Sigmoid colon (tissue), 7 donors: ENCODE data around the gene HSDL1. TPM values are rescaled to one million over a fixed set of nuclear protein-coding genes. Genes with fewer than 3 reads are reported as not detected.

Experiments
- DNase-seq: peaks from one replicate; pipeline ENCODE4 v3.0.0-alpha.2; 2019
- H3K27ac ChIP-seq, 4 donors: fragments of 200-600 bp; sonication (generic); one replicate each; pipeline ENCODE4 v1.5.1; 2016 to 2019; ENCODE audit warnings: mild to moderate bottlenecking in 1 of 4
- H3K27me3 ChIP-seq, 3 donors: fragments of 200-600 bp; sonication (generic); one replicate each; pipeline ENCODE4 v1.5.1; 2019; ENCODE audit warnings: mild to moderate bottlenecking in 1 of 3
- H3K36me3 ChIP-seq, 4 donors: fragments of 200-600 bp; sonication (generic); one replicate each; pipeline ENCODE4 v1.5.1; 2016 to 2019
- H3K4me1 ChIP-seq, 4 donors: fragments of 200-600 bp; sonication (generic); one replicate each; pipeline ENCODE4 v1.5.1; 2017 to 2019
- H3K4me3 ChIP-seq, 4 donors: fragments of 200-600 bp; sonication (generic); one replicate each; pipeline ENCODE4 v1.5.1; 2017 to 2019; ENCODE audit warnings: mild to moderate bottlenecking in 2 of 4, moderate library complexity in 1 of 4
- H3K9me3 ChIP-seq, 4 donors: fragments of 200-600 bp in 3 of 4; sonication (generic) in 3 of 4; one replicate each; pipeline versions ENCODE4 v1.5.1 to v1.6.1; 2013 to 2019
- EP300 ChIP-seq, 4 donors: sonication (generic); formaldehyde crosslinking; IDR thresholded peaks; one replicate each; pipeline ENCODE4 v1.6.1; 2017; ENCODE audit warnings: antibody characterized with exemption in 4 of 4
- POLR2A ChIP-seq, 2 donors: fragments of 450-650 bp; IDR thresholded peaks; one replicate each; pipeline ENCODE4 v1.6.1; 2016; ENCODE audit warnings: antibody characterized with exemption in 2 of 2, mild to moderate bottlenecking in 2 of 2, moderate library complexity in 2 of 2
- POLR2AphosphoS5 ChIP-seq, 4 donors: sonication (generic); formaldehyde crosslinking; IDR thresholded peaks; one replicate each; pipeline ENCODE4 v1.6.1; 2017; ENCODE audit warnings: antibody characterized with exemption in 4 of 4
- WGBS, 2 donors: extraction: QIAGEN DNeasy Blood & Tissue Kit; methylation state at CpG; one replicate each; pipeline ENCODE4 v1.1.7; 2013; 5-methylcytosine and 5-hydroxymethylcytosine counted together
- intact Hi-C: fragments of 100-400 bp; cut with DNase I; formaldehyde crosslinking; loops from one replicate; pipeline ENCODE4 v1.15.1; 2023
- polyA plus RNA-seq, 3 donors: library from polyadenylated mRNA; stranded (reverse); fragments of 200-250 nt; gene quantifications; one replicate each; pipeline ENCODE4 v1.2.3, GENCODE V29; 2013
- total RNA-seq, 4 donors: library from RNA; depleted of rRNA; stranded (reverse); fragments of >200 nt; gene quantifications; one replicate each; pipeline ENCODE4 v1.1.0, GENCODE V29; 2016
- TF ChIP-seq, protein P1 (sequence below), 4 experiments: fragments of 450-650 bp in 3 of 4; fragments of 200-600 bp in 1 of 4; IDR thresholded peaks; one replicate each; pipeline ENCODE4 v1.5.1; 2016 to 2019; ENCODE audit warnings: antibody characterized with exemption in 4 of 4, mild to moderate bottlenecking in 3 of 4, moderate library complexity in 2 of 4
- donor health status: healthy with polysubstance abuse.
- donor health status: Bipolar disorder and iron deficiency.
- donor health status: healthy.

HSDL1 gene
- total and polyA plus RNA-seq, 7 donors, result 5.3 to 27.8 (median 11.4) TPM

DNA sequence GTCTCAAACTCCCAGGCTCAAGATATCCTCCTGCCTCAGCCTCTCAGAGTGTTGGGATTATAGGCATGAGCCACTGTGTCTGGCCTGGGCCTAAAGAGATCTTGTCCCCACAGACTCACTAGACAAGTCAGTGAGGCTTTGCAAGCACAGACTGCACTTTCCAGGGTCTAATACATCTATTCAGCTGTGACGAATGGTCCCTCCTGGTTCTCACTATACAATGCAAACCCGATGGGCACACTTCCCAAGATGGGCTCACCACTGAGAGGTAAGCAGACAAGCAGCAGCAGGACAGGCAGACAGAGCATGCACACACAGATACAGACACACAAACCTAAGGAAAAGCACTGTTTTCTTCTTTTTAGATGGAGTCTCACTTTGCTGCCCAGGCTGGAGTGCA is 37.1 kb downstream of the HSDL1 start:
- no peak for TF ChIP-seq POLR2A (IDR thresholded peaks at IDR 0.05)
- TF ChIP-seq, protein P1, sequence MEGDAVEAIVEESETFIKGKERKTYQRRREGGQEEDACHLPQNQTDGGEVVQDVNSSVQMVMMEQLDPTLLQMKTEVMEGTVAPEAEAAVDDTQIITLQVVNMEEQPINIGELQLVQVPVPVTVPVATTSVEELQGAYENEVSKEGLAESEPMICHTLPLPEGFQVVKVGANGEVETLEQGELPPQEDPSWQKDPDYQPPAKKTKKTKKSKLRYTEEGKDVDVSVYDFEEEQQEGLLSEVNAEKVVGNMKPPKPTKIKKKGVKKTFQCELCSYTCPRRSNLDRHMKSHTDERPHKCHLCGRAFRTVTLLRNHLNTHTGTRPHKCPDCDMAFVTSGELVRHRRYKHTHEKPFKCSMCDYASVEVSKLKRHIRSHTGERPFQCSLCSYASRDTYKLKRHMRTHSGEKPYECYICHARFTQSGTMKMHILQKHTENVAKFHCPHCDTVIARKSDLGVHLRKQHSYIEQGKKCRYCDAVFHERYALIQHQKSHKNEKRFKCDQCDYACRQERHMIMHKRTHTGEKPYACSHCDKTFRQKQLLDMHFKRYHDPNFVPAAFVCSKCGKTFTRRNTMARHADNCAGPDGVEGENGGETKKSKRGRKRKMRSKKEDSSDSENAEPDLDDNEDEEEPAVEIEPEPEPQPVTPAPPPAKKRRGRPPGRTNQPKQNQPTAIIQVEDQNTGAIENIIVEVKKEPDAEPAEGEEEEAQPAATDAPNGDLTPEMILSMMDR (IDR thresholded peaks at IDR 0.05), result no peak
- no peak for TF ChIP-seq EP300 (IDR thresholded peaks at IDR 0.05)
- no peak for TF ChIP-seq POLR2AphosphoS5 (IDR thresholded peaks at IDR 0.05)
- H3K4me1 ChIP-seq, result peaks cover 0 to 30% (median 10%) of the 10 kb centered on the region in 4 donors
- H3K27me3 ChIP-seq, result no peaks in the 10 kb centered on the region
- no peak for DNase-seq
- H3K36me3 ChIP-seq, result peaks cover 0 to 4% (median 0%) of the 10 kb centered on the region in 4 donors
- intact Hi-C loops, result no loop called here
- no peak overlapping the region for H3K4me3 ChIP-seq
- WGBS, 2 donors, result 81 to 92% methylated on average over 2 of the region's 2 CpGs
- H3K9me3 ChIP-seq, result no peaks in the 10 kb centered on the region
- H3K27ac ChIP-seq, result no peak overlapping the region

DNA sequence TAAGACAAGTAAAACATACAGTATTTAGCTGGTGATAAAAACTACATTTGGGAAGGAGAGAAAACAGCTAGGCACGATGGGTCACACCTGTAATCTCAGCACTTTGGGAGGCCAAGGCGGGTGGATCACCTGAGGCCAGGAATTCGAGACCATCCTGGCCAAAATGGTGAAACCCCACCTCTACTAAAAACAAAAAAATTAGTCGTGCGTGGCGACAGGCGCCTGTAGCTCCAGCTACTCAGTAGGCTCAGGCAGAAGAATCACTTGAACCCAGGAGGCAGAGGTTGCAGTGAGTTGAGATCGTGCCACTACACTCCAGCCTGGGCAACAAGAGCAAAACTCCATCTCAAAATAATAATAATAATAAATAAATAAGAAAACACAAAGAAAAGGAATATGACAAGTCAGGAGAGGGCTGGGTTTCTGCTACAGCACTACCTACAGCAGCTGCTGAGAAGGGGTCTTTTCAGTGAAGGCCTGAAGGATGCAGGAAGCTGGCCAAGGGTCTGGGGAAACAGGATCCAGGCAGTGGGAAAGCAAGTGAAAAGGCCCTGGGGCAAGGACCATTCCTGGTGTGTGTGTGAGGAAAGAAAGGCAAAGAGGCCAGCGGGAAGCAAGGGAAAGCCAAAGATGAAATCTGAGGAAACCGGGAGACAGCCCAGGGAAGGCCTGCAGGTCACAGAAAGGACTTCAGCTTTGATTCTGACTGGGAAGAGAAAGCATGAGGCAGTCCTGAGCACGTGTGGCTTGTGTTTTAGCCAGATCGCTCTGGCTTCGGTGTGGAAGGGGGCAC is 38.8 kb downstream of the HSDL1 start:
- intact Hi-C loops, result no loop called here
- H3K27me3 ChIP-seq, result no peaks in the 10 kb centered on the region
- H3K36me3 ChIP-seq, result peaks cover 0 to 8% (median 2%) of the 10 kb centered on the region in 4 donors
- H3K27ac ChIP-seq, result no peak overlapping the region
- peaks cover 0 to 25% (median 10%) of the 10 kb centered on the region in 4 donors for H3K4me1 ChIP-seq
- TF ChIP-seq POLR2AphosphoS5 (IDR thresholded peaks at IDR 0.05) (no peak), POLR2A (IDR thresholded peaks at IDR 0.05) (no peak), EP300 (IDR thresholded peaks at IDR 0.05) (no peak)
- TF ChIP-seq, protein P1 (IDR thresholded peaks at IDR 0.05), result no peak
- no peaks in the 10 kb centered on the region for H3K9me3 ChIP-seq
- 89 to 94% methylated on average over 13 of the region's 13 CpGs for WGBS, 2 donors
- no peak for DNase-seq
- H3K4me3 ChIP-seq, result no peak overlapping the region

DNA sequence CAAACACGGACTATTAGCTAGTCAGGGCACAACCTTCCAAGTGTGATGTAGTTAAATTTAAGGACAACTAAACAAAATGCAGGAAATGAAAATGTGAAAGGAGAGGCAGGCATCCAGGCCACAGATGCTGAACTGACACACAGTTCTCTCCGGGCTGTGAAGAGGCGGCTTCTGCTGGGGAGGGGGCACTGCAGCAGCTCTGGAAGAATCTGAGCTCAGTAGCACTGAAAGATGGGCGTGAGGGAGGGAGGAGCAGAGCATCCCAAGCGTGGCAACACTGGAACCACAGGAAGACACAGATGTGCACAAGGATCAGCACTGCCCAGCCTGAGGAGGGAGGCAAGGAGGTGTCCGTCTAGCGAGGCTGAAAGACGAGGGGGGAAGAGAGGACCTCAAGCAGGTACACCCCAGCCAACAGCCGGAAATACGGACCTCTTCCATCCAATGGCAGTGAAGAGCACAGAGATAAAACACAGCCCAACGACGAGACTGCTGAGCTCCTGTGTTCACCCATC is 39.6 kb downstream of the HSDL1 start:
- DNase-seq, result no peak
- Histone ChIP-seq H3K27ac (no peak overlapping the region), H3K36me3 (peaks cover 0 to 16% (median 2%) of the 10 kb centered on the region in 4 donors), H3K27me3 (no peaks in the 10 kb centered on the region), H3K4me3 (no peak overlapping the region), H3K9me3 (no peaks in the 10 kb centered on the region), H3K4me1 (peaks cover 0 to 19% (median 10%) of the 10 kb centered on the region in 4 donors)
- 80 to 82% methylated on average over 12 of the region's 12 CpGs for WGBS, 2 donors
- intact Hi-C loops, result no loop called here
- TF ChIP-seq EP300 (IDR thresholded peaks at IDR 0.05) (no peak), POLR2A (IDR thresholded peaks at IDR 0.05) (no peak), POLR2AphosphoS5 (IDR thresholded peaks at IDR 0.05) (no peak)
- TF ChIP-seq, protein P1 (IDR thresholded peaks at IDR 0.05), result no peak

DNA sequence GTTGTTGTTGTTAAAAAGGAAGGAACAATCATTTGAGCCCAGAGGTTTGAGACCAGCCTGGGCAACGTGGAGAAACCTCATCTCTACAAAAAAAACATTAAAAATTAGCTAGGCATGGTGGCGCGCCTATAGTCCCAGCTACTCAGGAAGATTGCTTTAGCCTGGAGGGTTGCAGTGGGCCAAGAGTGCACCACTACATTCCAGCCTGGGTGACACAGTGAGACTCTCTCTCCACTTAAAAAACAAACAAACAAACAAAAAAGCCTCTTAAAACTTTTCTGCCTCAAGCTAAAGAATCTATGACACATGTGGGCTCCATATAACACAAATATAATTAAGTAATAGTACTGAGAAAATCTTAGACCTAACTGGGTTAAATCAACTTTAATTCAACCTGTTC is 40.7 kb downstream of the HSDL1 start:
- TF ChIP-seq POLR2AphosphoS5 (IDR thresholded peaks at IDR 0.05) (no peak), POLR2A (IDR thresholded peaks at IDR 0.05) (no peak), EP300 (IDR thresholded peaks at IDR 0.05) (no peak)
- TF ChIP-seq, protein P1 (IDR thresholded peaks at IDR 0.05), result no peak
- WGBS, 2 donors, result 67 to 80% methylated on average over 3 of the region's 3 CpGs
- H3K27ac ChIP-seq, result no peak overlapping the region
- H3K9me3 ChIP-seq, result no peaks in the 10 kb centered on the region
- intact Hi-C loops, result no loop called here
- peaks cover 0 to 24% (median 2%) of the 10 kb centered on the region in 4 donors for H3K36me3 ChIP-seq
- no peaks in the 10 kb centered on the region for H3K27me3 ChIP-seq
- no peak overlapping the region for H3K4me3 ChIP-seq
- no peak for DNase-seq
- peaks cover 0 to 10% (median 5%) of the 10 kb centered on the region in 4 donors for H3K4me1 ChIP-seq
